GM12878 (cell line): ENCODE measurements around the gene AQP9. TPM values are rescaled to one million over a fixed set of nuclear protein-coding genes. Genes with fewer than 3 reads are reported as not detected.

Experiments used
- ATAC-seq: fragments of 200-7000 bp; cut with Tn5 transposase; 3 replicates; pipeline ENCODE4 v1.9.1; 2020; ENCODE audit warnings: mild to moderate bottlenecking, moderate library complexity
- BruUV-seq: library from RNA; stranded (reverse); fragments of 400-500 nt; replicated peaks from 2 replicates; lab custom pipeline; 2021; lab: Mats Ljungman, UMichigan
- CTCF ChIA-PET: fragments of 300-600 bp; sonication (Branson Sonifier 250); formaldehyde crosslinking; extraction: SDS; loops from one replicate; lab custom pipeline; 2021; ENCODE audit warnings: inconsistent platforms; lab: Yijun Ruan, JAX
- POLR2A ChIA-PET: fragments of 350-600 bp; formaldehyde crosslinking; extraction: SDS; loops from one replicate; lab custom pipeline; 2021; ENCODE audit warnings: inconsistent platforms; lab: Charles Lee
- RAD21 ChIA-PET: fragments of 300-600 bp; sonication (Branson Sonifier 250); formaldehyde crosslinking; loops from one replicate; lab custom pipeline; 2023; ENCODE audit warnings: antibody characterized with exemption; ENCODE audit not compliant: unreplicated experiment; lab: Charles Lee
- SMC1A ChIA-PET: fragments of 300-600 bp; sonication (Branson Sonifier 250); formaldehyde crosslinking; loops from one replicate; lab custom pipeline; 2023; ENCODE audit not compliant: unreplicated experiment, uncharacterized antibody; lab: Charles Lee
- DNase-seq: peaks from one replicate; pipeline ENCODE4 v3.0.0-alpha.2; 2011; ENCODE audit warnings: low read depth, low spot score
- FAIRE-seq: peaks from 3 replicates; lab custom pipeline; 2011; peaks lifted over from hg19 to GRCh38; lab: Jason Lieb, UNC
- H2AFZ ChIP-seq: 2 replicates; pipeline ENCODE4 v1.6.0; 2011; ENCODE audit warnings: low read depth, low read length, control low read depth; ENCODE audit not compliant: control insufficient read depth
- H3K27ac ChIP-seq: 2 replicates; pipeline ENCODE4 v1.5.1; 2011; ENCODE audit warnings: control low read depth; ENCODE audit not compliant: control insufficient read depth, insufficient read depth
- H3K27me3 ChIP-seq, 2 experiments: replicated peaks in 1 of 2; 2 replicates each; pipeline versions ENCODE4 v1.6.0 to v1.6.1; 2011; ENCODE audit warnings: low read length in 1 of 2; ENCODE audit not compliant: control insufficient read depth in 2 of 2, insufficient read depth in 2 of 2
- H3K36me3 ChIP-seq, 2 experiments: 2 replicates each; pipeline ENCODE4 v1.5.1; 2011; ENCODE audit warnings: low read length in 1 of 2; ENCODE audit not compliant: control insufficient read depth in 2 of 2, insufficient read depth in 2 of 2
- H3K4me1 ChIP-seq: 2 replicates; pipeline ENCODE4 v1.6.1; 2011; ENCODE audit warnings: mild to moderate bottlenecking, low read length, moderate library complexity, mixed read lengths; ENCODE audit not compliant: control insufficient read depth, insufficient read depth
- H3K4me2 ChIP-seq: 2 replicates; pipeline ENCODE4 v1.6.0; 2011; ENCODE audit warnings: control low read depth; ENCODE audit not compliant: control insufficient read depth, insufficient read depth
- H3K4me3 ChIP-seq: fragments of 200-600 bp; sonication (generic); 2 replicates; pipeline ENCODE4 v1.5.1; 2016
- H3K79me2 ChIP-seq: 2 replicates; pipeline ENCODE4 v1.6.0; 2011; ENCODE audit warnings: low read length; ENCODE audit not compliant: control insufficient read depth, insufficient read depth
- H3K9ac ChIP-seq: 2 replicates; pipeline ENCODE4 v1.8.0; 2011; ENCODE audit warnings: low read length, control low read depth, mixed read lengths; ENCODE audit not compliant: control insufficient read depth, insufficient read depth
- H3K9me3 ChIP-seq: replicated peaks from 3 replicates; pipeline ENCODE4 v1.5.1; 2011; ENCODE audit warnings: mild to moderate bottlenecking, low read length; ENCODE audit not compliant: control insufficient read depth, insufficient read depth
- H4K20me1 ChIP-seq: 2 replicates; pipeline ENCODE4 v1.6.0; 2011; ENCODE audit not compliant: control insufficient read depth, insufficient read depth
- FOS ChIP-seq: IDR thresholded peaks from 3 replicates; pipeline ENCODE4 v1.6.1; 2011; ENCODE audit warnings: borderline replicate concordance; ENCODE audit not compliant: insufficient read length; ENCODE audit errors: extremely low read depth
- IRF4 ChIP-seq: IDR thresholded peaks from 2 replicates; pipeline ENCODE4 v1.6.1; 2011; ENCODE audit warnings: low read depth, low read length
- KDM1A ChIP-seq: fragments of 200-600 bp; sonication (generic); IDR thresholded peaks from 2 replicates; pipeline ENCODE4 v1.6.1; 2016; ENCODE audit warnings: borderline replicate concordance
- LARP7 ChIP-seq: fragments of 450-650 bp; IDR thresholded peaks from 2 replicates; pipeline ENCODE4 v1.6.1; 2017; ENCODE audit warnings: mild to moderate bottlenecking
- MTA2 ChIP-seq: fragments of 450-650 bp; IDR thresholded peaks from 2 replicates; pipeline ENCODE4 v1.6.1; 2016; ENCODE audit warnings: low read depth, mild to moderate bottlenecking, moderate library complexity
- NFIC ChIP-seq: IDR thresholded peaks from 2 replicates; pipeline ENCODE4 v1.6.1; 2012; ENCODE audit warnings: low read depth, mild to moderate bottlenecking, inconsistent platforms, low read length, moderate library complexity
- TAF1 ChIP-seq: IDR thresholded peaks from 2 replicates; pipeline ENCODE4 v1.6.1; 2011; ENCODE audit warnings: mild to moderate bottlenecking, low read depth, low read length, borderline replicate concordance
- WGBS: methylation state at CpG from one replicate; pipeline ENCODE4 v1.1.6; 2016; ENCODE audit warnings: low lambda C conversion rate; ENCODE audit not compliant: insufficient replicate concordance, insufficient coverage; ENCODE audit errors: missing lambda C conversion rate; 5-methylcytosine and 5-hydroxymethylcytosine counted together
- in situ Hi-C: fragments of 300-500 bp; cut with MboI; formaldehyde crosslinking; loops from 9 replicates; pipeline ENCODE4 v1.14.3; 2018; ENCODE audit warnings: mixed read lengths
- intact Hi-C: fragments of 100-400 bp; cut with micrococcal nuclease; formaldehyde crosslinking; loops from one replicate; pipeline ENCODE4 v1.14.2; 2022; ENCODE audit not compliant: unreplicated experiment
- polyA plus RNA-seq, 11 experiments: library from polyadenylated mRNA; depleted of rRNA in 4 of 11; unstranded in 6 of 11; stranded (reverse) in 5 of 11; fragments of >200 nt; fragmentation: Nextera tagmentation in 4 of 11; fragmentation: Illumina TruSeq in 1 of 11; extraction: Ambion mirVana in 4 of 11; extraction: Trizol in 1 of 11; gene quantifications; 1 replicate in 1 of 11; 2 replicates in 10 of 11; pipeline versions ENCODE4 v1.2.1 to v1.2.3, GENCODE V29; 2011 to 2016; ENCODE audit warnings: inconsistent platforms in 2 of 11, missing spikeins in 2 of 11, low read depth in 1 of 11
- total RNA-seq, 4 experiments: library from RNA; depleted of rRNA in 3 of 4; stranded (reverse); fragments of >200 nt in 3 of 4; fragmentation: Illumina TruSeq in 1 of 4; extraction: Trizol in 1 of 4; gene quantifications; 2 replicates each; pipeline versions ENCODE4 v1.2.1 to v1.2.3, GENCODE V29; 2013 to 2021
- TF ChIP-seq, protein P1 (sequence below): IDR thresholded peaks from 2 replicates; pipeline ENCODE4 v1.6.1; 2011; ENCODE audit warnings: borderline replicate concordance, low read depth, mild to moderate bottlenecking, moderate library complexity, mixed read lengths, low read length; ENCODE audit not compliant: insufficient read depth; ENCODE audit errors: extremely low read length
- TF ChIP-seq, protein P2 (sequence below): fragments of 450-650 bp; IDR thresholded peaks from 2 replicates; pipeline ENCODE4 v1.6.1; 2016; ENCODE audit warnings: mild to moderate bottlenecking
- TF ChIP-seq, protein P3 (sequence below): fragments of 450-650 bp; IDR thresholded peaks from 2 replicates; pipeline ENCODE4 v1.6.1; 2017; ENCODE audit warnings: mild to moderate bottlenecking, low read depth, inconsistent platforms; ENCODE audit not compliant: poor library complexity, severe bottlenecking

Gene AQP9
- total and polyA plus RNA-seq, 10 of the 15 experiments (the other 5 are each of a cell fraction or from before 2014, with no cell fraction given), result 0.05 to 3.0 (median 0.22) TPM

DNA sequence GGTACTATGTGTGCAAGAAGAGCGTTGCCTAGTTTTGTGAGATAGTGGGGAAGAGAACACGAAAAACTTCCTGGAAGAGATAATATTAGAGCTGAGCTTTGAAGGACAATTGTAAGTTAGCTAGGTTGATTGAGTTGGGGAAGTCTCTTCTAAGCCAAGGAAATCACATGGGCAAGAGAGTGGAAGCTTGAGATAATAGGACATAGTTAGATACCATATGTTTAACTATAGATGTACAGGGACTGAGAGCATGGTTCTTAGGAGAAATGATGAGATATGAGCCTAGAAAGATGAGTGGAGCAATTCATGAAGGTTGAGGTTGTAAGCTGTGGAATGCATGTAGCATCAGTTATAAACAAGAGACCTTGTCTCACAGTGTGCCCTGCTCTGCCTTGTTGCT is 30.1 kb upstream of the AQP9 start:
- in situ Hi-C loops (no loop called here), intact Hi-C loops (no loop called here)
- no peak overlapping the region for H3K4me3 ChIP-seq
- no peak overlapping the region for H3K27ac ChIP-seq
- H2AFZ ChIP-seq, result no peak overlapping the region
- H3K27me3 ChIP-seq, result no peaks in the 10 kb centered on the region; a peak in 1 of 4 replicates
- no peak overlapping the region for H3K9ac ChIP-seq
- H3K4me2 ChIP-seq, result no peak overlapping the region
- TF ChIP-seq KDM1A (no peak), NFIC (no peak), LARP7 (no peak), MTA2 (no peak), IRF4 (no peak), TAF1 (no peak), FOS (no peak)
- TF ChIP-seq, protein P1, sequence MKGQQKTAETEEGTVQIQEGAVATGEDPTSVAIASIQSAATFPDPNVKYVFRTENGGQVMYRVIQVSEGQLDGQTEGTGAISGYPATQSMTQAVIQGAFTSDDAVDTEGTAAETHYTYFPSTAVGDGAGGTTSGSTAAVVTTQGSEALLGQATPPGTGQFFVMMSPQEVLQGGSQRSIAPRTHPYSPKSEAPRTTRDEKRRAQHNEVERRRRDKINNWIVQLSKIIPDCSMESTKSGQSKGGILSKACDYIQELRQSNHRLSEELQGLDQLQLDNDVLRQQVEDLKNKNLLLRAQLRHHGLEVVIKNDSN, result no peak
- TF ChIP-seq, protein P2, sequence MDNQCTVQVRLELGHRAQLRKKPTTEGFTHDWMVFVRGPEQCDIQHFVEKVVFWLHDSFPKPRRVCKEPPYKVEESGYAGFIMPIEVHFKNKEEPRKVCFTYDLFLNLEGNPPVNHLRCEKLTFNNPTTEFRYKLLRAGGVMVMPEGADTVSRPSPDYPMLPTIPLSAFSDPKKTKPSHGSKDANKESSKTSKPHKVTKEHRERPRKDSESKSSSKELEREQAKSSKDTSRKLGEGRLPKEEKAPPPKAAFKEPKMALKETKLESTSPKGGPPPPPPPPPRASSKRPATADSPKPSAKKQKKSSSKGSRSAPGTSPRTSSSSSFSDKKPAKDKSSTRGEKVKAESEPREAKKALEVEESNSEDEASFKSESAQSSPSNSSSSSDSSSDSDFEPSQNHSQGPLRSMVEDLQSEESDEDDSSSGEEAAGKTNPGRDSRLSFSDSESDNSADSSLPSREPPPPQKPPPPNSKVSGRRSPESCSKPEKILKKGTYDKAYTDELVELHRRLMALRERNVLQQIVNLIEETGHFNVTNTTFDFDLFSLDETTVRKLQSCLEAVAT, result no peak
- TF ChIP-seq, protein P3, sequence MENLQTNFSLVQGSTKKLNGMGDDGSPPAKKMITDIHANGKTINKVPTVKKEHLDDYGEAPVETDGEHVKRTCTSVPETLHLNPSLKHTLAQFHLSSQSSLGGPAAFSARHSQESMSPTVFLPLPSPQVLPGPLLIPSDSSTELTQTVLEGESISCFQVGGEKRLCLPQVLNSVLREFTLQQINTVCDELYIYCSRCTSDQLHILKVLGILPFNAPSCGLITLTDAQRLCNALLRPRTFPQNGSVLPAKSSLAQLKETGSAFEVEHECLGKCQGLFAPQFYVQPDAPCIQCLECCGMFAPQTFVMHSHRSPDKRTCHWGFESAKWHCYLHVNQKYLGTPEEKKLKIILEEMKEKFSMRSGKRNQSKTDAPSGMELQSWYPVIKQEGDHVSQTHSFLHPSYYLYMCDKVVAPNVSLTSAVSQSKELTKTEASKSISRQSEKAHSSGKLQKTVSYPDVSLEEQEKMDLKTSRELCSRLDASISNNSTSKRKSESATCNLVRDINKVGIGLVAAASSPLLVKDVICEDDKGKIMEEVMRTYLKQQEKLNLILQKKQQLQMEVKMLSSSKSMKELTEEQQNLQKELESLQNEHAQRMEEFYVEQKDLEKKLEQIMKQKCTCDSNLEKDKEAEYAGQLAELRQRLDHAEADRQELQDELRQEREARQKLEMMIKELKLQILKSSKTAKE, result no peak
- H3K36me3 ChIP-seq, result no peaks in the 10 kb centered on the region
- BruUV-seq, result no TSS peak
- ChIA-PET SMC1A (interaction anchor here (1.3 kb wide), 1 partner anchor 12 kb away, joined by 3 read pairs; no protein-coding TSS in a partner anchor), POLR2A (no interaction called here), RAD21 (no interaction called here), CTCF (no interaction called here)
- WGBS, result 3% methylated on average over 2 of the region's 2 CpGs
- FAIRE-seq (no peak), ATAC-seq (no peak), DNase-seq (no peak)
- H3K9me3 ChIP-seq, result no peaks in the 10 kb centered on the region
- no peaks in the 10 kb centered on the region for H4K20me1 ChIP-seq
- H3K79me2 ChIP-seq, result no peaks in the 10 kb centered on the region
- H3K4me1 ChIP-seq, result no peaks in the 10 kb centered on the region
